PC-9 (cell line): ENCODE data around the gene VPS37B. TPM values are rescaled to one million over a fixed set of nuclear protein-coding genes. Genes with fewer than 3 reads are reported as not detected.

Source experiments
- BruUV-seq: library from RNA; stranded (reverse); fragments of 400-500 nt; replicated peaks from 2 replicates; lab custom pipeline; 2021; lab: Mats Ljungman, UMichigan
- CTCF ChIA-PET: fragments of 300-600 bp; sonication (Branson Sonifier 250); formaldehyde crosslinking; loops from one replicate; lab custom pipeline; 2022; ENCODE audit warnings: antibody characterized with exemption; lab: Charles Lee
- POLR2A ChIA-PET: fragments of 300-600 bp; sonication (Branson Sonifier 250); formaldehyde crosslinking; loops from one replicate; lab custom pipeline; 2022; ENCODE audit warnings: antibody characterized with exemption; ENCODE audit not compliant: unreplicated experiment; lab: Charles Lee
- DNase-seq, 2 experiments: peaks; one replicate each; pipeline versions ENCODE4 v3.0.0 to v3.0.0-alpha.2; 2015 to 2022; ENCODE audit warnings: mixed read lengths in 1 of 2
- H2AFZ ChIP-seq: fragments of 200-600 bp; sonication (generic); 2 replicates; pipeline ENCODE4 v1.8.1; 2017; ENCODE audit warnings: antibody characterized with exemption
- H3F3A ChIP-seq: fragments of 200-600 bp; sonication (generic); 2 replicates; pipeline ENCODE4 v1.8.1; 2017; ENCODE audit warnings: antibody characterized with exemption, mild to moderate bottlenecking, low read depth; ENCODE audit not compliant: insufficient read depth
- H3K27ac ChIP-seq: fragments of 200-600 bp; sonication (generic); 2 replicates; pipeline ENCODE4 v1.6.1; 2016; ENCODE audit warnings: mixed run types
- H3K27me3 ChIP-seq: fragments of 200-600 bp; sonication (generic); 2 replicates; pipeline ENCODE4 v1.6.1; 2016; ENCODE audit warnings: low read depth, mixed run types; ENCODE audit not compliant: insufficient read depth
- H3K36me3 ChIP-seq: fragments of 200-600 bp; sonication (generic); 2 replicates; pipeline ENCODE4 v1.6.1; 2016; ENCODE audit warnings: low read depth, mixed run types
- H3K4me1 ChIP-seq: fragments of 200-600 bp; sonication (generic); replicated peaks from 2 replicates; pipeline ENCODE4 v1.6.1; 2016; ENCODE audit warnings: mixed run types; ENCODE audit not compliant: insufficient read depth
- H3K4me2 ChIP-seq: fragments of 200-600 bp; sonication (generic); 2 replicates; pipeline ENCODE4 v1.6.1; 2017; ENCODE audit warnings: mixed run types
- H3K4me3 ChIP-seq: fragments of 200-600 bp; sonication (generic); 2 replicates; pipeline ENCODE4 v1.6.1; 2016; ENCODE audit warnings: mixed run types
- H3K79me2 ChIP-seq: fragments of 200-600 bp; sonication (generic); 2 replicates; pipeline ENCODE4 v1.6.1; 2017; ENCODE audit warnings: low read depth, mixed run types
- H3K9me2 ChIP-seq: fragments of 200-600 bp; sonication (generic); 2 replicates; pipeline ENCODE4 v1.8.1; 2017; ENCODE audit warnings: mild to moderate bottlenecking; ENCODE audit not compliant: insufficient read depth
- H3K9me3 ChIP-seq: fragments of 200-600 bp; sonication (generic); 2 replicates; pipeline ENCODE4 v1.8.1; 2016; ENCODE audit warnings: low read depth; ENCODE audit not compliant: insufficient read depth
- H4K20me1 ChIP-seq: fragments of 200-600 bp; sonication (generic); 2 replicates; pipeline ENCODE4 v1.8.1; 2017; ENCODE audit not compliant: insufficient read depth
- CTCF ChIP-seq: fragments of 200-600 bp; sonication (generic); conservative IDR thresholded peaks from 2 replicates; pipeline ENCODE4 v1.6.1; 2017; ENCODE audit warnings: mixed run types, antibody characterized with exemption, mild to moderate bottlenecking, moderate library complexity
- EZH2 ChIP-seq: fragments of 200-600 bp; sonication (generic); IDR thresholded peaks from 2 replicates; pipeline ENCODE4 v1.8.0; 2017; ENCODE audit warnings: antibody characterized with exemption, low read depth
- intact Hi-C: fragments of 100-400 bp; cut with micrococcal nuclease; formaldehyde crosslinking; loops from one replicate; pipeline ENCODE4 v1.10.0; 2022; ENCODE audit not compliant: unreplicated experiment
- total RNA-seq: library from RNA; stranded (reverse); gene quantifications from 2 replicates; pipeline ENCODE4 v1.2.3, GENCODE V29; 2021

The VPS37B gene
- total RNA-seq, 1 experiment from 2014 or later = 51.4 TPM

DNA sequence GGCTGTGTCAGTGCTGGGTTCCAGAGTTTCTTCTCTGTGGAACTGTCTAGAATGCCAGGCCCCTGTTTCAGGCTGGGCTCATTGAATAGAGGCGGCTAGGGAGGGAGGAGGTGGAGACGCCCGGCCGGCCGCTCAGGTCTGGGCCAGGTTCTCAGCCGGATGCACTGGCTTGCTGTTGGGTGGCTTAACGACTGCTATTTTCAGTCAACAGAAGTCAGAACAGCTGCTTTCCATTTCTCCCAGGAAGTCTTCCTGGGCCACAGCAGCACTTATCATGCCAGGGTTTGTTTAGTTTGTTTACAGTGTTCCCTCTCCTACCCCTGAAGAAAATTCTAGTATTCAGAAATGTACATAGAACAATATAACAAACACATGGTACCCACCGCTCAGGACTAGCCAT is 26.0 kb upstream of the VPS37B start:
- BruUV-seq = no TSS peak
- intact Hi-C loops = no loop called here
- DNase-seq = no peak
- H3K79me2 ChIP-seq = no peaks in the 10 kb centered on the region
- TF ChIP-seq EZH2 = no peak
- TF ChIP-seq CTCF = no peak
- H3K4me3 ChIP-seq = no peak overlapping the region
- ChIA-PET CTCF (no interaction called here), POLR2A (no interaction called here)
- no peak overlapping the region for H3K27ac ChIP-seq
- no peak overlapping the region for H2AFZ ChIP-seq
- no peaks in the 10 kb centered on the region for H4K20me1 ChIP-seq
- no peak overlapping the region for H3K4me2 ChIP-seq
- H3K36me3 ChIP-seq = no peaks in the 10 kb centered on the region
- no peaks in the 10 kb centered on the region for H3K9me3 ChIP-seq
- H3K4me1 ChIP-seq = peaks cover 42% of the 10 kb centered on the region
- H3K27me3 ChIP-seq = no peaks in the 10 kb centered on the region
- peaks cover 42% of the 10 kb centered on the region for H3F3A ChIP-seq
- no peaks in the 10 kb centered on the region for H3K9me2 ChIP-seq

- peak overlapping the region; percentile 33; the same call in 1 of the 2 replicates for H3K4me2 ChIP-seq
- DNase-seq = no peak
- peak overlapping the region; percentile 90 for H3K27ac ChIP-seq
- POLR2A ChIA-PET = no interaction called here
- H3K4me1 ChIP-seq = peaks cover 52% of the 10 kb centered on the region
- H3K79me2 ChIP-seq = no peaks in the 10 kb centered on the region
- no peaks in the 10 kb centered on the region for H4K20me1 ChIP-seq
- no peak overlapping the region for H3K4me3 ChIP-seq
- H2AFZ ChIP-seq = no peak overlapping the region
- CTCF ChIA-PET = no interaction called here
- intact Hi-C loops = no loop called here
- H3K27me3 ChIP-seq = no peaks in the 10 kb centered on the region
- no peaks in the 10 kb centered on the region for H3K36me3 ChIP-seq
- H3F3A ChIP-seq = peaks cover 54% of the 10 kb centered on the region
- H3K9me2 ChIP-seq = no peaks in the 10 kb centered on the region
- H3K9me3 ChIP-seq = no peaks in the 10 kb centered on the region
- BruUV-seq = TSS peak; percentile 47
- TF ChIP-seq CTCF = no peak
- no peak for TF ChIP-seq EZH2
Measured at GRCh38 chr12:122920687-122921086, 24.8 kb upstream of the VPS37B start.

DNA sequence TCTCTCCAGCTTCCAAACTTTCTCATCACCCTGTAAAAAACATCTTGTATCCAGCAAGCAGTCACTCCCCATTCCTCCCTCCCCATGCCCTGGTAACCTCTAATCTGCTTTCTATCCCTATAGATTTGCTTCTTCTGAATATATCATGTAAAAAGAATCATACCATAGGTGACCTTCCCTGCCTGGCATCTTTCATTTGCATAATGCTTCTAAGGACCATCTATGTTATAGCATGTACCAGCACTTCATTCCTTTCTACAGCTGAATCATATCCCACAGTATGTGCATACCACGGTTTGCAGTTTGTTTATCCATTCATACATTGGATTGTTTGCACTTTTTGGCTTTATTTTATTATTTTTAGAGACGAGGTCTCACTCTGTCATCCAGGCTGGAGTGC is 22.9 kb upstream of the VPS37B start:
- H4K20me1 ChIP-seq = no peaks in the 10 kb centered on the region
- no peak for TF ChIP-seq EZH2
- TF ChIP-seq CTCF = no peak
- H3K4me1 ChIP-seq = peaks cover 61% of the 10 kb centered on the region
- peak overlapping the region; percentile 90 for H3K27ac ChIP-seq
- H3K27me3 ChIP-seq = no peaks in the 10 kb centered on the region
- H3K9me2 ChIP-seq = no peaks in the 10 kb centered on the region
- no peaks in the 10 kb centered on the region for H3K79me2 ChIP-seq
- H3F3A ChIP-seq = peaks cover 60% of the 10 kb centered on the region
- no peaks in the 10 kb centered on the region for H3K36me3 ChIP-seq
- no peak overlapping the region for H3K4me3 ChIP-seq
- no peak overlapping the region for H2AFZ ChIP-seq
- no TSS peak for BruUV-seq
- H3K9me3 ChIP-seq = no peaks in the 10 kb centered on the region
- no peak for DNase-seq
- intact Hi-C loops = no loop called here
- POLR2A ChIA-PET = no interaction called here
- CTCF ChIA-PET = no interaction called here
- peak overlapping the region; percentile 26; the same call in 1 of the 2 replicates for H3K4me2 ChIP-seq
